GM11168 (cell line): ENCODE results near the gene TMEM255B.

Experiments
- in situ Hi-C: fragments of 300-500 bp; cut with MboI; formaldehyde crosslinking; loops from one replicate; pipeline ENCODE4 v1.12.0; 2022; ENCODE audit warnings: low sequenced_read_pairs; ENCODE audit not compliant: unreplicated experiment

Gene TMEM255B

GRCh38 chr13:113854238-113855011 lies 95.4 kb downstream of the TMEM255B start:
- in situ Hi-C loops = no loop called here

- in situ Hi-C loops = no loop called here
Measured at GRCh38 chr13:113855012-113855921, 96.2 kb downstream of the TMEM255B start.

DNA sequence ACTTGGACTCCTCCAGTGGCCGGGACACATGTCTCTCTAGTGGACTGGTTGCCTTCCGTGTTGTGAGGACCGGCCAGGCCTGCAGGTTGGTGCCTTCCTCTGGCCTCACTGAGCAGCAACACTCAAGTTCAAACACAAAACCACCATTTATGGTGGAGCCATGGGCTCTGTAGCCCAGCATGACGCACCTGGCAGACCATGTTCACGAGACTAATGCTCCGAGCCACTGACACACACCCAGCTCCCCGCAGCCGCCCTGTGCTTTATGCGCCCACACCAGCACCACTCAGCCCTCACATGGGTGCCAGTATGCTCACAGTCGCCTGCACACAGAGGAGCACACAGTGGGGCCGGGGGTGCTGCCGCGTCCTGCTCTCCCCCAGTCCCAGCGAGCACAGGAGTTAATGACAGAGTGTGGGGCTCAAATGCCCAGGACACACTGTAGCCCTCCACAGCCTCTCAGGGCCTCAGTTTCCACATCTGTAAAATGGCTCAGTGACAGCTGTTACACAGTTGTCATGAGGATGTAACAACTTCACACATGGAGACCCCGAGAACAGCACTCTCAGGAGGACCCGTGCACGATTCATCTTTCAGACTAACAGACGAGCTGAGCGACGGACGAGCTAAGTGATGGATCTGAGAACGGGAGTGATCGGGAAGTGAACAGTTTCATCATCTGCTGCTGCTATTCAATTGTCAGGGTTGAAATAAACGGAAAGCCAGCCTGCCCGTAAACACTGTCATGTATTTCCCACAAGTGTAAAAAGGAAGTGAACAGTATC lies 97.1 kb downstream of the TMEM255B start:
- in situ Hi-C loops = no loop called here

- in situ Hi-C loops = no loop called here
Measured at GRCh38 chr13:113856716-113857065, 97.7 kb downstream of the TMEM255B start.

DNA sequence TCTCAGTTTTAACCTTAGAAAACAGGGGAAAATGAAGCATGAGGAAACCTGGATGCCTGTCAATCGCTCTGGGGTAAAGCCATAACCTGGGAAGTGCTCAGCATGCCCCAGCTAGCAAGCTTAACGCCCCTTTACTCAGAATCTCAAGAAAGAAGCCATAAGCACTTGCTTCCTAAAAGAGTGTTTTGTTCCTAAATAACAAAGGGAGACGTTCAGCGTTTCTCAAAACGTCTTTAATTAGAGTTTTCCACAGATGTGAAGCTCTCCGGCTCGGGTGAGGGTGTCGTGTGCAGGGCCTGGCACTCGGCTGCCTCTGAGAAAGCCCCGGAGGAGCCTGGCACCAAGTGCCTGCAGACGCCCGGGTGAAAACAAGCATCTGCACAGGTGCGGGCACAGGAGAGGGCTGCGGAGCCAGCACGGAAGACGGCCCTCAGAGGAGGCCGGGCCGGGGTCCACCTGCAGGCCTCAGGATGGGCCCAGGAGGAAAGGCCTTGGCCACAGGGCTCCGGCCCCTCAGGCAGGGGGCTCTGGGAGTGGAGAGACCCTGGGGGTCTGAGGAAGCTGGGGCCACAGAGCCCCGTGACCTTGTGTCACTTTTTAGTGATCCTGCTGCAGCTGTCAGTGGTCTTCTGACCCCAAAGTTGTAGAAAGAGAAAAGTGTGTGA lies 98.6 kb downstream of the TMEM255B start:
- in situ Hi-C loops = no loop called here

DNA sequence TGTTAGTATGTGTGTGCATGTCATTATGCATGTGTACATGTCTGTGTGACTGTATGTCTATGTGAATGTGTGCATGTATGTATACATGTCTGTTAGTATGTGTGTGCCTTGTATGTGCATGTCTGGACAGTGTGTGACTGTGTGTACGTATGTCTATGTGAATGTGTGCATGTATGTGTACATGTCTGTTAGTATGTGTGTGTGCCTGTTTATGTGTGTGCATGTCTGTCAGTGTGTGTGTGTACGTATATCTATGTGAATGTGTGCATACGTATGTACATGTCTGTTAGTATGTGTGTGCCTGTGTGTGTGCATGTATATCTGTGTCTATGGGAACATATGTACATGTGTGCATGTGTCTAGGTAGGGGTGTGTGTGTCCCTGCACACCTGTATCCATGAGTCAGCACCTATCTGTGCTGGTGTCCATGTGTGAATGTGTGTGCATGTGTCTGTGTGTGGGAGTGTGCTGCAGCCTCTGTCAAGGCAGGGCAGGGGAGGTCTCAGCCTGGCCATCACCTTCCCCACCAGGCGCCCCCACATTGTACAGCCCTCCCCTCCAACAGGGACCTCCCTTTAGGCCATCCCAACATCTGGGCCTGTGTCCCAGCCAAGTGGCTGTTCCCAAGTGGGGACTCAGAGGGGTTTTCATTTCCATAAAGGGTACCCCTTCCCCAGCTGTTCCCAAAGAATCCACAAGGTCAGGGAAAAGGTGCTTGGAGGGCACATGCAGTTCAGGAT lies 100.5 kb downstream of the TMEM255B start:
- in situ Hi-C loops = no loop called here

DNA sequence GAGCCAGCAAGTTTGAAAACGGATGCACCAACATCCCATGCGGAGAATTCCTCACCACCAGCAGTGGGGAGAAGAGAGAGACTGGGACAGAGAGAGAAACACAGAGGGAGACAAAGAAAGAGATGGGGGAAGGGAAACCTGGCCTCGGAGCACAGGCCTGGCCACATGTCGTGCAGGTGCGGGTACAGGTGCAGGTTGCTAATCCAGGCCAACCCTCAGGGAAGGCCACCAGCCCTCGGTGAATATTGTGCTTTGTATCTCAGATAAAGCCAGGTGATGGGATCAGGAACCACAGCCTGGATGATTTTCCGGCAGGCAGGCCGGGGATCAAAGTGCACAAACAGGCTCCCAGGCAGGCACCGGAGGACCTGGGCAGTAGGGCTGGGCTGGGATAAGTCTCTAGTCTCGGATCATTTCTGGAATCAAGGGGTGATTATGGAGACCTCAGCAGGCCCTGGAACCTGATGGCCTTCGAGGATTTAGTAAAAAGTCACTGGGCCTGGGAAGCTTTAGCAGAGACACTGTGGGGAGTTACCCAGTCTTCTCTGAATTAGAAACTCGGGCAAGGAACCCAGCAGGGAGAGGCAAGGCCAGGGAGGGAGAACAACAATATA lies 101.1 kb downstream of the TMEM255B start:
- in situ Hi-C loops = no loop called here

DNA sequence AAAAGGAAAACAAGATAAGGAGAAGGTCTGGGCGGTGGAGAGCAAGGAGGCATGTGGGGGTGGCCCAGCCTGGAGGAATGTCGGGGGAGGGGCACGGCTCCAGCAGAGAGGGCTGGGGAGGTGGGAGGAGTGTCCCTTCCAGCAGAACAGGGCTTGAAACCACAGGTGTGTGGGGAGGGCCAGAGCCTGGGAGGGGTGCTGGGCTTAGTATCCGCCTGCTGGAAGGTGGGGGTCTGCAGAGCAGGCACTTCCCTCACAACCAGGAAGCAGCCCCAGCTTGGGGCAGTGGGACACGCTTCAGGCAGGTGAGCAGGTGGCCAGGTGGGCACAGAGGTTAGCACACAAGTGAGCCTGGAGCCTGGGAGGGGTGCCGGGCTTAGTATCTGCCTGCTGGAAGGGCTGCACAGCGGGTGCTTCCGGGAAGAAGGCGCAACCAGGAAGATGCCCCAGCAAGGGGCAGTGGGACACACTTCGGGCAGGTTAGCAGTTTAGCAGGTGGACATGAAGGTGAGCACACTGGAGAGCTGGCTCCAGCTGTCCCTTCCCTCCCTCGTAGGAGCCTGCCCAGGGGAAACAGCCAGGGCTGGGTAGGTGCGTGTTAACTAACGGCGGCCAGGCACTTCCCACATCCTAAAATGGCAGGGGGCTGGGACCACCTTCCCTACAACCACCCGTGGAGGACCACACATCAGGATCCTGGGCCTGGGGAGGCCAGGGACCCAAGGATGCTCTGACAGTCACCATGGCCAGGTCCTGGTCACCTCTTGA lies 101.8 kb downstream of the TMEM255B start:
- in situ Hi-C loops = no loop called here

DNA sequence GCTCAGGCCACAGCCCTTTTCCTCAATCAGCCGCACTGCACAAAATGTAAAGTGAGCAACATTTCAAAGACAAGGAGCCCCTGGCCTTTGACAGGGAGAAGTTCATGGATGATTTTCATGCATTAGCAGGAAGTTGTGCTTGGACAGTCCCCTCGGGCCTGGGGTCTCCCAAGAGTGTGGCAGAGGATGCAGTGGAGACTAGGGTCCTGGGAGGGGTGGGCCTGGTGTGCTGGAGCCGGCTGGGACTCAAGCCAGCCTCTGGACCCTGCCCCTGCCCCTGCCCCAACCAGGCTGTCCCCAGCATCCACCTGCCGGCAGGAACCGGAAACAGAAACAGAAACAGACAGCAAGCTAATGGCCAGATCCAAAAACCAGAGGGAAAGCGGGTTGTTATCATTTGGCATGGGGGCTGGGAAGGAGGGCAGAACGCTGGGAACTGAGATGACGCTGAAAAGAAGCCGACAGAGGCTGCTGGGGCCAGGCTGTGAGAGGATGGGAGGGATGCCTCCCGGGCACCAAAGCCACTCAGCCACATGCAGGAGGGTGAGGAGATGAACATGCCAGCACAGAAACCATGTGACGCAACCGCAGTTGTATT lies 102.5 kb downstream of the TMEM255B start:
- in situ Hi-C loops = no loop called here

DNA sequence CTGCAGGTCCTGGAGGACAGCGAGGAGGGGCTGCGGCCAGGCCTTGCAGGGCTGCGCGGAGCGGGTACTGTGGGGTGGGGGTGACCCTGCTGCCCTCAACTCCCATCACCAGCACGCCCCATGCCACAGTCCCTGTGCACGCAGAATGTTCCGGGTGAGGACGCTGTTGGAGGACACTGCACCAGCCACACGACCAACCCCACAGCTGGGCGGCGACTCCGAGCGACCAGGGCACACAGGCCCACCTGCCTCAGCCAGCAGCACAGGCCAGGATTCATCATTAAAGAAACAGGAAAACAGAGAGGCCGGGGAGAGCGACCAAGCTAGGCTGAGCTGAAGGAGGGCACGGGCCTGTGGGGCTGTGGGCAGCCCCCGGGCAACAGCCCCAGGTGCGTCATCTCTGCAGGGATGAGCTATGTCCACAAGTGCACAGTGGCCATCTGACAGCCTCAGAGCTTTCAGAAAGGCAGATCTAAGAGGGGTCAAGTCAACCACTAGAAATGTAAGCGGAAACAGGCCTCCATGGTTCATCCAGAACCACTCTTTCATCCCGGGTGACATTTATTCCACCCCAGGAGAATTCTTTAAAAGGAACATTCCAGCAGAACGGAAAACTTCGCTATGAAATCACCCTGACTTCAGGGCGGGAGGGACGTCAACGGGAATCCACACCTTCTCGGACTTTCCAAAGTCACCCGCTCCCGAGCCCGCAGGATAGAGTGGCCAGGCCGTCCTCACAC lies 103.3 kb downstream of the TMEM255B start:
- in situ Hi-C loops = no loop called here

DNA sequence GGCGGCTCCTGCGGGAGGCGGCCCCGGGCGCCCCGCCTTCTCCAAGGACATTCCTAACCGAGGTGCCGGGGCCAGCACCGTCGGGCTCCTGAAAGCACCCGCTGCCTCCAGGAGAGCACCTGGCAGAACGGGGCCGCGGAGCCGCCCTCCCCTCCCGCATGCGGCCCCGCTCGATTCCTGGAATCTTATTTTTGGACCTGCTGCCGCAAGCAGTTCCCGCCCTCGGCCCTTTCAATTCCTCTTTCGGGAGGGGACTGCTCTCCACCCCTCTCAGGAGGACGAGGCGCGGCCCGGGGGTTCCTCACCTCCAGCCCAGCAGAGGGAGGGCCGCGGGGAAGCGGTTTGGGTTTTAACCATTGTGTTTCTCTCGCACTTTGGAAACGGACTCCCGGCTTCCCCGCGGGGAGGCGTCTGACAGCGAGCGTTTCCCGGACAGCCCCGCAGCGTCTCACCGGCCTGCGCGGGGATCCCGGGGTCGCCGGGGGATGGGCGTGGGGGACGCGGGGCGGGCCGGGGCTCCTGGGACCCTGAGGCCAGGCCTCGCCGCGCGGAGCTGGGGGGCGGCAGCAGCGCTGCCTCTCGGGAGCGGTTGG lies 104.0 kb downstream of the TMEM255B start:
- in situ Hi-C loops = no loop called here

DNA sequence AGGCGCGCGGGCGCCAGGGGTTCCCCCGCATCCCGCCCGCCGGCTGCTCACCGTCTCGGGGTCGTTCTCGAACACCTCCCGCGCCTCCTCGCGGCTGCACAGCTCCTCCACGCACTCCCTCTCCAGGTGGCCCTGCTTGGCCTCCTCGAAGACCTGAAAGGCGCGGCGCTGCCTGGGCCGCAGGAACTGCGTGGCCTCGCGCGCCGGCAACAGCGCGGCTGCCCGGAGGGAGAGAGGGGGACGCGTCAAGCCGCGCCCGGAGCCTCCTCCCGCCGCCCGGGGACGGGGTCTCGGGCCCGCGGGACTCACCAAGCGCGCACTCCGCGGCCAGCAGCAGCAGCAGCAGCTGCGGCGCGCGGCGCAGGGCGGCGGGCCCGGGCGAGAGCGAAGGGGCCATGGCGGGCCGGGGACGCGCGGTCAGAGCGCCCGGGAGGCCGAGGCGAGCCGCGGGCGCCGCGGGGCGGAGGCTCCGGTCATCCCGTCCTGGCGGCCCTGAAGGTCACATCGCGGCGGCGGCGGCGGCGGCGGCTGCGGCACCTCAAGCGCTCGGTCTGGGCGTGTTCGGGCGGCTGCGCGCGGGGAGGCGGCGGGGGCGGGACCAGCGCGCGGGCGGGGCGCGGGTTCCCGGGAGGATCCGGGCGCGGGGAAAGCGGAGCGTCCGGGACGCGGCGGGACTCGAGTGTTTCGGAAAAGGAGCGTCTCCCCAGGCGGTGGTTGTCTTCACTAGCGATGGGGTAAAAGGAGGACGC lies 104.7 kb downstream of the TMEM255B start, which contains the start of gene GAS6:
Gene GAS6 (minus strand): TSS at position 553 of the 749 bp plus-strand sequence. CDS start 156 bp downstream, at position 397.
- in situ Hi-C loops = no loop called here

- in situ Hi-C loops = no loop called here
Measured at GRCh38 chr13:113864273-113864890, 105.4 kb downstream of the TMEM255B start.

DNA sequence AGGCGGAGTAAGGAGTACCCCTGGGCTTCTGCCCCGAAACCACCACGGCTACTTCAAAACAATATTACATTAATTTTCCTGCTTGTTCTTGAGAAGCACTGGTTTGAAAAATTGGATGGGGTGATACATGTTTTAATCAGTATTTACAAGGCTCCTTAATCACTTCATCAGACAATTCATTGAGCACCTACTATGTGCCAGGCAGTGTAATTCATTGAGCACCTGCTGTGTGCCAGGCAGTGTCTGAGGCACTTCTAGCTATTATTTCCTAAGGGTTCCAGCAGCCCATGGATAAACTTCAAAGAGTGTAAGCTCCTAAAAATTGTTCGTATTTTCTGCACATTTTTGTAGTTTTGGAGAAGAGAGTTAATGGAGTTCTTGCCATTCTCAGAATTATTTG lies 106.4 kb downstream of the TMEM255B start:
- in situ Hi-C loops = no loop called here
